ENCODE results near the gene KIAA1958. TPM values are rescaled to one million over a fixed set of nuclear protein-coding genes. Genes with fewer than 3 reads are reported as not detected.

The KIAA1958 gene
- total RNA-seq, 1 experiment from 2014 or later, result 1.1 TPM

- Histone ChIP-seq H3K27ac (no peak overlapping the region), H3K36me3 (no peaks in the 10 kb centered on the region), H3K9me3 (replicated peaks) (no peaks in the 10 kb centered on the region), H3K27me3 (replicated peaks) (no peaks in the 10 kb centered on the region), H3K4me3 (no peak overlapping the region), H3K4me1 (replicated peaks) (0 out of 2 replicates have a peak, but pooled peaks cover 4% of the 10 kb centered on the region)
- DNase-seq (ENCODE audit: low read depth in 1 of 2, low spot score in 2 of 2), result no peak
Observed at GRCh38 chr9:112526973-112527372, 40.3 kb downstream of the KIAA1958 start.

- Histone ChIP-seq H3K9me3 (replicated peaks) (no peaks in the 10 kb centered on the region), H3K27ac (no peak overlapping the region), H3K36me3 (no peaks in the 10 kb centered on the region), H3K4me3 (no peak overlapping the region), H3K27me3 (replicated peaks) (no peaks in the 10 kb centered on the region), H3K4me1 (replicated peaks) (0 out of 2 replicates have a peak, but pooled peaks cover 5% of the 10 kb centered on the region)
- DNase-seq (ENCODE audit: low read depth in 1 of 2, low spot score in 2 of 2), result no peak
Observed at GRCh38 chr9:112527959-112528358, 41.3 kb downstream of the KIAA1958 start.

GRCh38 chr9:112529316-112529715 is 42.7 kb downstream of the KIAA1958 start:
- Histone ChIP-seq H3K9me3 (replicated peaks) (no peaks in the 10 kb centered on the region), H3K4me1 (replicated peaks) (0 out of 2 replicates have a peak, but pooled peaks cover 5% of the 10 kb centered on the region), H3K27ac (no peak overlapping the region), H3K27me3 (replicated peaks) (no peaks in the 10 kb centered on the region), H3K4me3 (no peak overlapping the region), H3K36me3 (no peaks in the 10 kb centered on the region)
- DNase-seq (ENCODE audit: low read depth in 1 of 2, low spot score in 2 of 2), result no peak

- H3K36me3 ChIP-seq, result no peaks in the 10 kb centered on the region
- H3K9me3 ChIP-seq (replicated peaks), result no peaks in the 10 kb centered on the region
- H3K4me1 ChIP-seq (replicated peaks), result 0 out of 2 replicates have a peak, but pooled peaks cover 5% of the 10 kb centered on the region
- H3K27me3 ChIP-seq (replicated peaks), result no peaks in the 10 kb centered on the region
- no peak overlapping the region for H3K4me3 ChIP-seq
- DNase-seq (ENCODE audit: low read depth in 1 of 2, low spot score in 2 of 2), result no peak
- H3K27ac ChIP-seq, result no peak overlapping the region
Observed at GRCh38 chr9:112530751-112531205, 44.2 kb downstream of the KIAA1958 start.

GRCh38 chr9:112531666-112532282 is 45.1 kb downstream of the KIAA1958 start:
- Histone ChIP-seq H3K4me3 (no peak overlapping the region), H3K27ac (no peak overlapping the region), H3K9me3 (replicated peaks) (no peaks in the 10 kb centered on the region), H3K36me3 (no peaks in the 10 kb centered on the region), H3K27me3 (replicated peaks) (no peaks in the 10 kb centered on the region), H3K4me1 (replicated peaks) (0 out of 2 replicates have a peak, but pooled peaks cover 5% of the 10 kb centered on the region)
- no peak for DNase-seq (ENCODE audit: low read depth in 1 of 2, low spot score in 2 of 2)

GRCh38 chr9:112532427-112532826 is 45.8 kb downstream of the KIAA1958 start:
- H3K9me3 ChIP-seq (replicated peaks), result no peaks in the 10 kb centered on the region
- H3K4me3 ChIP-seq, result no peak overlapping the region
- H3K27me3 ChIP-seq (replicated peaks), result no peaks in the 10 kb centered on the region
- H3K36me3 ChIP-seq, result no peaks in the 10 kb centered on the region
- DNase-seq (ENCODE audit: low read depth in 1 of 2, low spot score in 2 of 2), result no peak
- H3K4me1 ChIP-seq (replicated peaks), result 0 out of 2 replicates have a peak, but pooled peaks cover 5% of the 10 kb centered on the region
- H3K27ac ChIP-seq, result no peak overlapping the region

GRCh38 chr9:112533660-112534059 is 47.0 kb downstream of the KIAA1958 start:
- Histone ChIP-seq H3K27ac (no peak overlapping the region), H3K9me3 (replicated peaks) (no peaks in the 10 kb centered on the region), H3K4me3 (no peak overlapping the region), H3K27me3 (replicated peaks) (no peaks in the 10 kb centered on the region), H3K36me3 (no peaks in the 10 kb centered on the region), H3K4me1 (replicated peaks) (0 out of 2 replicates have a peak, but pooled peaks cover 5% of the 10 kb centered on the region)
- DNase-seq (ENCODE audit: low read depth in 1 of 2, low spot score in 2 of 2), result no peak

GRCh38 chr9:112535301-112535700 is 48.7 kb downstream of the KIAA1958 start:
- Histone ChIP-seq H3K9me3 (replicated peaks) (no peaks in the 10 kb centered on the region), H3K27me3 (replicated peaks) (no peaks in the 10 kb centered on the region), H3K36me3 (no peaks in the 10 kb centered on the region), H3K27ac (no peak overlapping the region), H3K4me3 (no peak overlapping the region), H3K4me1 (replicated peaks) (0 out of 2 replicates have a peak, but pooled peaks cover 5% of the 10 kb centered on the region)
- no peak for DNase-seq (ENCODE audit: low read depth in 1 of 2, low spot score in 2 of 2)

- no peak overlapping the region for H3K4me3 ChIP-seq
- H3K36me3 ChIP-seq, result no peaks in the 10 kb centered on the region
- H3K4me1 ChIP-seq (replicated peaks), result 0 out of 2 replicates have a peak, but pooled peaks cover 5% of the 10 kb centered on the region
- H3K27me3 ChIP-seq (replicated peaks), result no peaks in the 10 kb centered on the region
- H3K27ac ChIP-seq, result no peak overlapping the region
- DNase-seq (ENCODE audit: low read depth in 1 of 2, low spot score in 2 of 2), result no peak
- no peaks in the 10 kb centered on the region for H3K9me3 ChIP-seq (replicated peaks)
Observed at GRCh38 chr9:112535811-112536210, 49.2 kb downstream of the KIAA1958 start.

GRCh38 chr9:112537561-112537960 is 50.9 kb downstream of the KIAA1958 start:
- no peaks in the 10 kb centered on the region for H3K36me3 ChIP-seq
- H3K27me3 ChIP-seq (replicated peaks), result no peaks in the 10 kb centered on the region
- H3K4me1 ChIP-seq (replicated peaks), result no peaks in the 10 kb centered on the region
- H3K9me3 ChIP-seq (replicated peaks), result no peaks in the 10 kb centered on the region
- no peak overlapping the region for H3K27ac ChIP-seq
- no peak overlapping the region for H3K4me3 ChIP-seq
- DNase-seq (ENCODE audit: low read depth in 1 of 2, low spot score in 2 of 2), result no peak

GRCh38 chr9:112540800-112541199 is 54.2 kb downstream of the KIAA1958 start:
- no peak for DNase-seq (ENCODE audit: low read depth in 1 of 2, low spot score in 2 of 2)
- Histone ChIP-seq H3K27ac (no peak overlapping the region), H3K36me3 (no peaks in the 10 kb centered on the region), H3K27me3 (replicated peaks) (no peaks in the 10 kb centered on the region), H3K4me1 (replicated peaks) (no peaks in the 10 kb centered on the region), H3K9me3 (replicated peaks) (no peaks in the 10 kb centered on the region), H3K4me3 (no peak overlapping the region)

- Histone ChIP-seq H3K4me1 (replicated peaks) (no peaks in the 10 kb centered on the region), H3K4me3 (no peak overlapping the region), H3K27me3 (replicated peaks) (no peaks in the 10 kb centered on the region), H3K36me3 (no peaks in the 10 kb centered on the region), H3K9me3 (replicated peaks) (no peaks in the 10 kb centered on the region), H3K27ac (no peak overlapping the region)
- no peak for DNase-seq (ENCODE audit: low read depth in 1 of 2, low spot score in 2 of 2)
Observed at GRCh38 chr9:112541685-112542084, 55.1 kb downstream of the KIAA1958 start.

GRCh38 chr9:112542593-112543292 is 56.1 kb downstream of the KIAA1958 start:
- Histone ChIP-seq H3K4me3 (no peak overlapping the region), H3K36me3 (no peaks in the 10 kb centered on the region), H3K27me3 (replicated peaks) (no peaks in the 10 kb centered on the region), H3K27ac (no peak overlapping the region), H3K9me3 (replicated peaks) (no peaks in the 10 kb centered on the region), H3K4me1 (replicated peaks) (no peaks in the 10 kb centered on the region)
- DNase-seq (ENCODE audit: low read depth in 1 of 2, low spot score in 2 of 2), result no peak

- Histone ChIP-seq H3K9me3 (replicated peaks) (no peaks in the 10 kb centered on the region), H3K4me1 (replicated peaks) (no peaks in the 10 kb centered on the region), H3K27me3 (replicated peaks) (no peaks in the 10 kb centered on the region), H3K4me3 (no peak overlapping the region), H3K27ac (no peak overlapping the region), H3K36me3 (no peaks in the 10 kb centered on the region)
- no peak for DNase-seq (ENCODE audit: low read depth in 1 of 2, low spot score in 2 of 2)
Observed at GRCh38 chr9:112544477-112544876, 57.9 kb downstream of the KIAA1958 start.
